Activated T-cell treated with anti-CD3 and anti-CD28 coated beads for 24 hours (primary cell): ENCODE results near the gene EFNA3.
"Not testable (repeated sequence)": the region's sequence is repeated elsewhere in the genome, so short reads cannot be mapped to it uniquely, and the experiment has no call there.

Experiments
- DNase-seq: peaks from one replicate; pipeline ENCODE4 v3.0.0-alpha.2; 2020; ENCODE audit warnings: low read depth

The EFNA3 gene

DNA sequence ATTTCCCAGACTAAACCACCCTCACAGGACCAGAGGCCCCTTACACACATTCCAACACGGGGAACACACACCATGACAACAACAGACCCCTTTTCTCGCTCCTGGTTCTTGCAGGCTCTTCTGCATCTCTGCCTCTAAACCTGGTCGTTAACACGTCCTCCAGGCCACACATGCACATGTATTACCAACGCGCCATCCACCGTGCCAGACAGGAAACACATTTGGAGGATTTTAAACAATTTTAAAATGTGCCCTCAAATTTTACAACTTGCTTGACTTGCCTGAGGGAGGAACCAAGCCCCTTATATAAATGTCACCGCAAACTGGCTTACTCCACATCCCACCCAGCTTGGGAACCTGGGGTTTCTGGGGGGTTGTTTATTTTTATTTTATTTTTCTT, 32.2 kb downstream of the EFNA3 start:
- no peak for DNase-seq

DNA sequence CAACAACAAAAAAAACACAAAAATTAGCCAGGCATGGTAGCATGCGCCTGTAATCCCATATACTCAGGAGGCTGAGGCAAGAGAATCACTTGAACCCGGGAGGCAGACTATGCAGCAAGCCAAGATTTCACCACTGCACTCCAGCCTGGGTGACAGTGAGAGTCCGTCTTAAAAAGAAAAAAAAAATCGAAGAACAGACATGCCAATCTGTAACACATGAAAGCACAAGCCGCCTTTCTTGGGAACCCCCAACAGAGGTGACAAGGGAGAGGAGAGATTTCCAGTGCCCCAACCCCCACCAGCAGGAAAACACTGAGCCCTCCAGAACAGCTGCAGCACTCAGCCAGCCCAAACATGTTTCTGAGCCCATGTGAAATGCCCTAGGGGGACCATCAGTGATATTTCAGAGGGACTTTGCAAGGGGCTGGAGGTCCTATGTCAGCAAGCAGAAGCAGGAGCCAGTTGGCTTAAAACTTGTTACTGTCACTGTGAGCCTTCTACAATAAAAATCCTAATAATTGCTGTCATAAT, 34.9 kb downstream of the EFNA3 start:
- DNase-seq, result no peak

DNA sequence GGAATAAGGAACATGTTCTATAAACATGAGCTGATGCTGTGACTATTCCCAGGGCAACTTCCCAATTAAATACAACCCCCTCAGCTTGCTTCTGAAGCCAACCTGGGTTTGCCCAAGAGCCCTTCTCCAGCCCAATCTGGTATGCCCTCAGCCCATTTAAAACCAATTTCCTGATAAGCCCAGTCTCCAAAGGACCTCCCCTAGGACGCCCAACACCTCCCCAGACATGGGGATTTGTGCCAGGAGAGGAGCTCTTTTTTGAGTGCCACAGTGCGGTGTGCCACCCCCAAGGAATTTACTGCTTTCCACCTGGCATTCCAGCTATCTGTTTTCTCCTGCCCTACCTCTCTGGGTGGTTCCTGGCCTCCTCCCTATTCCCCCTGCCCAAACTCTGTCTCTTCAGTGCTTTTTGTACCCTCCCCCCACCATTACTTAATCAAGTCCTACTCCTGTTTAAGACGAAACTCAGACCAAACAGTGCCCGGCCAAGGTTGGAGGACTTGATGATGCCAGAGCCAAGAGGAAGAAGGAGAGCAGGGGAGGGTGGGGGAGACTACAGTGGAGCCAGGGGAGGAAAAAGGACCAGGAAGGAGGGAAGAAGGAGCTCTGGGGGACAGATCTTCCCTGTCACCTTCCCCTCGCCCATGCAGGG, 37.6 kb downstream of the EFNA3 start:
- no peak for DNase-seq

DNA sequence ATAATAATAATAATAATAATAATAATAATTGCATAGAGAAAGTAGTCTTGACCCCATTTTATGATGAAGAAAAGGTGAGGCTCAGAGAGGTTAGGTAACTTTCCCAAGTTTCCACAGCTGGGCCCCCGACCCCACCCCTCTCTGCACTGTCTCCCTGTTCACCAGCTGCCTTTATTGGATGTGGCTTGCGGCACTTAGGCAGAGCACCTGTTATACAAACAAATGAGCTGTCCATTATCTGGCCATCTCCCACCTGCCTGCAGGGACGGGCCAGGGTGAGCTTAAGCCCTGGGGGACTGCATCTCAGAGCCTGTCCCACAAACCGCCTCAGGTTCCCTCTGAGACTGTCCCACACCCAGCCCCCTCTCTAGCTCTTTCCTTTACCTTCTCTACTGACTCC, 39.0 kb downstream of the EFNA3 start:
- no peak for DNase-seq

DNA sequence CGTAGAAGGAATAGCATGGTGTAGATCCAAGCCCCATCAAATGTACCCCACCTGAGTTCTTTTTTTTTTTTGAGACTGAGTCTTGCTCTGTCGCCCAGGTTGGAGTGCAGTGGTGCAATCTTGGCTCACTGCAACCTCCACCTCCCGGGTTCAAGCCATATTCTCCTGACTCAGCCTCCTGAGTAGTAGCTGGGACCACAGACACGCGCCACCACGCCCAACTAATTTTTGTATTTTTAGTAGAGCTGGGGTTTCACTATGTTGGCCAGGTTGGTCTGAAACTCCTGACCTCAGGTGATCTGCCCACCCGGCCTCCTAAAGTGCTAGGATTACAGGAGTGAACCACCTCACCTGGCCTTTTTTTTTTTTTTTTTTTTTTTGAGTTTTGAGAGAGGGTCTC, 39.5 kb downstream of the EFNA3 start:
- DNase-seq, result not testable (repeated sequence)

DNA sequence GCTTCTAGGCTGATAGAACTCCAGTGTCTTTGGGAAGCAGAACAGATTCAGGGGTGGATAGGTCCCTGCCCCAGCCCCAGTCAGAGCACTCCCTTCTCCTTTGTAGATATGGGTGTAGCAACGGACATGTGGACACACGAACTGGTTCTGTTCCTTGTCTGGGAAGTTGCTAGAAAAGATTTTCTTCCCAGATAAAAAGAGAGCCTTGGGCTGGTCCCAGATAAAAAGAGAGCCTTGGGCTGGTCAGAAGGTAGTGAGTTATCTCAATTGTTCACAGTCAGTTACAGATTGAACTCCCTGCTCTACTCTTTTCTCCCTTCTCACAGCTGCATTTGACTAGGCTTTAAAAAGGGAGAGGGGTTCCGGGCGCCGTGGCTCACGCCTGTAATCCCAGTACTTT, 41.6 kb downstream of the EFNA3 start:
- no peak for DNase-seq

DNA sequence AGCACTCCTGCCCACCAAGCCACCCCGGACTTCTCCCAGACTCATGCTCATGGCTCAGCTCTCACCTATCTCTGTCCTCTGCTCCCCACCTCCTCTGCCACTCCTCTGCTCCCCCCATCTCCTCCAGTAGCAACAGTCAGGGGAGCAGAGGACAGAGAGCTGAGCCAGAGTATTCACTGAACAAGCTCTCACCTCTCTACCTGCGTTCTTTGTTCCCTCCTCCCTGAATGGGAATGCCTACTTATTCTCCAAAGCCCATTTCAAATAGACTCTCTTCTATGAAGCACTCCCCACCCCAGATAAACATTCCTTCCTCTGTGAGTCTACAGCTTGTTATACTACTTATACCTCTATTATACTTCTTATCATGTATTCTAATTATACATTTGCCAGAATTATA, 42.6 kb downstream of the EFNA3 start:
- no peak for DNase-seq

DNA sequence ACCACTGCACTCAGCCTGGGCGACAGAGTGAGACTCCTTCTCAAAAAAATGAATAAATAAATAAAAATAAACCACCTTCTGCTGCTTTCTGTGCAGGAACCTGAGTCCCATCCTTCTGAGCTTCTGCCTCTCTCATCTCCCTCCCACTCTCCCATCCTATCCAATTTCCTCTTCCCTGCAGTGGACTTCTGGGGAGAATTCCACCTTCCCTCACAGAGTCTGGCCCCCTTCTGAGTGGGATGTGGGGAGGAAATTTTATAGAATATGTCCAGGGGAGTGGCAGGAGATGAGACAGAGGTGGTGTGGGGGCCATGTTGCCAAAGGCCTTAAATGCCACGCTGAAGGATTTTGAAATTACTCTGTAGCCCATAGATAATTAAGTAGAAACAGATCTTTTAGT, 43.7 kb downstream of the EFNA3 start:
- no peak for DNase-seq

DNA sequence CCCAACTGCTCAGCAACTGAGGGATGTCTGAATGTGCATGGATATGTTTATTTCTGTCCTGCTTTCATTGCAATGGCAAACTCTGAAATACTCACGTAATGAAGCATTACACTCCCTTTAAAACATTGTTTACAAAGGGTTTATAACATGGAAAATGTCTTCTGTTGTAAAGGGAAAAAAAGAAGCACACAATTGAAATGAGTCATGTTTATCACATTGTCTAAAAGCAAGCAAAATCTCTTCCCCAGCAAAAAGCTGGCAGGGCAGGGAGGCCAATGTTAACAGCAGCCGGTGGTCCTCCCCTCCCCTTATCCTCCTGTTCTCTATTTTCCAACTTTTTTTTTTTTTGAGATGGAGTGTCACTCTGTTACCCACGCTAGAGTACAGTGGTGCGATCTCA, 45.2 kb downstream of the EFNA3 start:
- DNase-seq, result no peak

DNA sequence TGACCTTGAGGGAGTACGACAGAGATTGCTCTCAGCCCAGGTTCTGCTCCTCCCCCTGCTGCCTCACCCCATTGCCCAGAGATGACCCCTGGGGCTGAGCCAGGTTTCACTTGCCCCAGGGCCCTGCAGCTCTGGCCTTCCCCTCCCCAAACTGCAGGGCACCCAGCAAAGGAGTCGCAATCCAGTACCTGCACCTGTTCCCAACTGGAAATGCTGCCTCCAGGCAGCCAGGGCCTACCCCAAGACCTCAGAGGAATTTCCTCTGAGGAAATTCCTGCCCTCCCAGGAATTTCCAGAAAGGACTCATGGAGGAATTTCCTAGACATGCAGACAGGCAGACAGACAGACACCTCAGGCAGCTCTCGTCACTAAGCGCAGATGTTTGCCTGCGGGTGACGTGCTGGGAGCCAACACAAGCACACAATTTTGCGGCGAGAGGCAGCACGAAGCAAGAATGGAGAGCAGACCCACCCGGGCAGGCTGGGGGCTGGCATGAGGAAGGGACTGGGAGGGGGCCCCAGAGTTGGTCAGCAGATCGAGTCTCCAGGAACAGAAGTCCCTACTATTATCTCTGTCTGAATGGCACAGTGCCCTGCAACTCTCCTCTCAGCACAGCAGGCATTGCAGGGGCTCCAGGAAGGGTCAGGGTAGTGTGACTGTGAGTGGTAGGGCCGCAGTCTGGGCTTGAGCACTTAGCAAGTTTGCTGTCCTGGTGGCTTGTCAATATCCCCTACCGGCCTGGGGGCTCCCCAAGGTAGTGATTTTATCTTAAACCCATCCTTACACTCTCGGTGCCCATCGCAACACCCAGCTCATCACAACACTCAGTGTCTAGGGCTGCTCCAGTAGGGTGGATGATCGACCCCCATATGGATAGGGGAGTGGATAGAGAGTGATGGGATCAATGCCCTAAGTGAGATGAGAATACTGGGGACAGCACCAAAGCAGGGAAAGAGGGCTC, 46.1 kb downstream of the EFNA3 start:
- no peak for DNase-seq

DNA sequence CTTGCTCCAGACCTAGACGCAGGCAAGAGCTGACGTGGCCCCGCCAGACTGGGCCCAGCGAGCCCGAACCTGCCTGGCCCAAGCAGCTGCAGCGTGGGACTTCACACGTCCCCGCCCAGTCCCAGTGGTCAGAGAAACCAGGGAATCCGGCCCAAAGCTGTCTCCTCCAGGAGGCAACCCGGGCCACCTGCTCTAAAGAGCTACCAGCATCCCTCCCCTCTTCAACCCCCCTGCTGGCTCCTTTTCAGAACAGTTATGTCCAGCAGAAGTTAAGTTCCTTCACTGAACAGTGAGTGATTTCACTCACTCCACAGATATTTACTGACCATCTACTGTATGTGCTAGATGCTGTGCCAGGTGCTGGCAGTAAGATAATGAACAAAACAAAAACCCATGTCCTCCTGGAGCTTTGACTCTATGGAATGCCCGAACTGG, 46.9 kb downstream of the EFNA3 start:
- DNase-seq, result no peak

DNA sequence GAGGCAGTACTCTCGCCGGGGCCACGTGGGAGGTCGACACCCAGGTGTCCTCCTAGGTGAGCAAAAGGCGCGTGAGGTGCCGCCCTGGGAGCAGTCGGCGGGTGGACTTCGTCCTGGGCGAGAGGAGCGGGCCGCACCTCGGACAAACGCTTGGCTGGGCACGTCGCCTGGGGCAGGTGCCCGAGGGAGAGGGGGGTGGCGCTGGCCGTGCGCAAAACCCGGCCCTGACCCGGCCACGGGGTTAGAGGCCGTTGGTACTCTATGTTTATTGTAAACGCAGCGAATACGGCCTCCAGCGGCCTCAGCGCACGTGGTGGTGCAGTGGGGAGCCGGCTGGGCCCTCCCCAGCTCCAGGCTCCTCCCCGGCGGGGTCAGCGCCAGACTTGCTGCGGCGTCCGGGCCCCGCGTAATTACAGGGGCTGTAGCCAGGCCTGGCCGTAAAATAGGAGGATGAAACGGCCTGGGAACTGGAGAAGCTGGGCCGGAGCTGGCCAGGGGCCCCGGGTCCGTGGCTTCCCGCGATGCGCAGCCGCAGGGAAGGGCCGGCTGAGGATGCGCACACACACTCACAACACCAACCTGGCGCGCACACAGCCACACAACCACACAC, 47.4 kb downstream of the EFNA3 start:
- no peak for DNase-seq

DNA sequence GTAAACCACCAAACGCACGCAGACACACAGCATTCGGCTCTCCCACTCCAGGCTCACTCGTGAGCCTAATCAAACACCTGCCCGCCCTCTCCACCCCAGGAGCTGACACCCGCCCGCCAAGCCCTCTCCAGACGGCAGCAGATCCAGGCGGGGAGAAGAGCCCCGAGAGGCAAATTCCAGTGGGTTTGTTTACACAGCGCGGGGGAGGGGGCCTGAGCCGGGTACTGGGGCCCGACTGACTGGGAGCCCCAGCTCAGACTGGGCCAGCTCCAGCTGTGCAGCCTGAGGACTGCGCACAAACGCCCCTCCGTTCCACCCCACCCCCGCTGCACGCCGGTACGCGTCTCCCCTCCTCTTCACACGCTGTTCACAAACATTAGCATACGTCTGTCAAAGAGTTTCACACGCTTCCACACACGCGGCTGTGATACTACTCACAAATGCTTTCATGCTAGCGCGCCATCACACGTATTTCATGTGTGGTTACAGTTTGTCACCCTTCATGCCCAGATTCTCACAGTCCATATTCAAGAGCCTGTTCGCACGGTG, 48.0 kb downstream of the EFNA3 start:
- DNase-seq, result no peak

DNA sequence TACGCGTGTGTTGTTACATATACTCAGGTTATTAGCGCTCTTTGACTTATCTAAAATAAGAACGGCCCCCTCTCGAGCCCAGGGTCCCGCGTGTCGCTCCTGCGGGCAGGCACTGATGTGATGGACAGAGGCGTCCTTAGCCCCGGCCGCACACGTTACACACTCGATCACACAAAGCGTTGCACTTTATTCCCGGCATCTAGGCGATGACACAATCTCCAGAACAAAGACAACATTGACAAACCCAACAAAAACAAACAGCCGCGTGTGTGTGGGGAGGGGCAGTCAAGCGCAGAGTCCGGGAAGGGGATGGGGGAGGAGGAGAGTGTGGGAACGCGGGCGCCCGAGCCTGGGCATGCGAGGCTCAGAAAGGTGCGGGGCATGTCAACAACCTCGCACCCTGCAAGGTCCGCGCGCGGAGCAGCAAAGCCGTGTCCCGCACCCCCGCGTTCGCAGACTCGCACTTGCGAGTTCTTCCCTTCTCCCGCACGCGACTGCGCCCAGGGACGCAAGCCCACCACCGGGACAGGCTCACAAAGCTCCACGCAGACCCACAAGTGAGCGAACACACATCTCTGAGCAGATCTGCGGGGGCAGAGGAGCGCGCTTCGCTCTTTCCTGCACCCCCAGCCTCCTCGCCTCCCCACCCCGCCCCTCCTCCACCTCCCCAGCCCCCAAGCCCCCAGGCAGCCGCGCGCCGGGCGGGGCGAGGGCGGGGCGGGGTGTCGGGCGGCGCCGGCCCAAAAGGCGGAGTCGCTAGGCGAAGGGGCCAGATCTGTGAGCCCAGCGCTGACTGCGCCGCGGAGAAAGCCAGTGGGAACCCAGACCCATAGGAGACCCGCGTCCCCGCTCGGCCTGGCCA, 48.7 kb downstream of the EFNA3 start, which contains the start of gene EFNA1:
EFNA1 (plus strand) TSS at position 772 of the 862 bp plus-strand sequence. CDS start 102 bp downstream, outside the sequence.
- no peak for DNase-seq

DNA sequence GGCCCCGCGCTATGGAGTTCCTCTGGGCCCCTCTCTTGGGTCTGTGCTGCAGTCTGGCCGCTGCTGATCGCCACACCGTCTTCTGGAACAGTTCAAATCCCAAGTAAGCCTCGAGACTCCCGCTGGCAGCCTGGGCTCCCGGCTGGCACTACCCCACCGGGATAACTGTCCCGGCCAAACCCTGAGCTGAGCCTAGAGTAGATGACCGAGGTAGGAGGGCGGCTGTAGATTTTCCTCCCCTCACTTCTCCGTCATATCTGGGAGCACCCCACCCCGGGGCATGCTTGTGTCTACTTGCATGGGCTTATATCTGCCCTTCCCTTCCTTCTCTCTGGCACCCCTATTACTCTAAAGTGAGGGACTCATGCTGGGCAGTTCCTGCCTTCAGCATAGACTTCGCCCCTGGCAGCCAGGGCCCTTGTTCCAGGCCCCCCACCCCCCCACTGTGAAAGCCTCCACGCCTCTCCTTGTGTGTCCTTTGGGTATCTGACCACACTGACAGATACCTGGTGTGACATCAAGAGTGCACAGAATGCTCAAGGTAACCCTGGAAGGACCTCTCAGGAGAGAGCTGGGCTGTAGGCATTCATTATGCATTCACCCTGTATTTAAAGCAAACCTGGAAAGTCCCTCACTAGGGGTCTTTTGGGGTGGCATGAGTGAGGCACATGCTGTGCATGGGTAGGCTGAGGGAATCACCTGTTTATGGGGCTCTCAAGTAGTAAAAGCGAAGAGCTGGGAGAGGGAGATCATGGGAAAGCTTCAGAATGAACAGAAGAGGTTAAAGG, 49.5 kb downstream of the EFNA3 start:
- DNase-seq, result no peak

DNA sequence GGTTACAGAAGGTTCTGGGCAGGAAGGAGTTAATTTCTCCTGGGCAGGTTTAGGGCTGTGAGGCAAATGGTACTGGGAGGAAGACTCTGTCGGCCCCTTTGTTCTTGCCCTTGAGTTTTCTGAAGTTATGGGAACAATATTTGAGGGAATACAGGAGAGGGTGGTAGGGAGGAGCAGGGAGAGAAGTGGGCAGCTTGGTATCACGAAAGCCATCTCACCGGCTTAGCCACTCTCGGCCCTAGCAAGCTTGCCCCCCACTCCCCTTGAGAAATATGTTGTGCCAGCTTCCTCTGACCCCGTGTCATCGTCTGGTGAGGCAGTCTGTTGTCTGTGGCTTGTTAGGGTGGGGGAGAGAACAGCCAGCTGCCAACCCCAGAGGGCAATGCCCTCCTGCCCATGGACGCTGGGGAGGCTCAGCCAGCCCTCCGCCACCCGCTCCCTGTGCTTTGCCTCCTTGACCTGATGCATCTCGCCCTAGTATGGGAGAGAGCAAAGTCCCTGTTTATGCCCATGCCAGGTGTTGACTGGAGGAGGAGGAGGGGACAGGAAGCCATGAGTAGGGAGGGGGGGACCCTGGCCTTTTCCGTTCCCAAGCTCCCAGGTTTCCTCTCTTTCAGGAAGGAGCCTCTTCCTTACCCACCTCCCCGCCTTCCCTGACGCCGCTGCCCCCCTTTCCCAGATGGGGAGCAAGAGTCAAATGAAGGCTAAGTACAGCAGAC, 50.3 kb downstream of the EFNA3 start:
- DNase-seq, result no peak

DNA sequence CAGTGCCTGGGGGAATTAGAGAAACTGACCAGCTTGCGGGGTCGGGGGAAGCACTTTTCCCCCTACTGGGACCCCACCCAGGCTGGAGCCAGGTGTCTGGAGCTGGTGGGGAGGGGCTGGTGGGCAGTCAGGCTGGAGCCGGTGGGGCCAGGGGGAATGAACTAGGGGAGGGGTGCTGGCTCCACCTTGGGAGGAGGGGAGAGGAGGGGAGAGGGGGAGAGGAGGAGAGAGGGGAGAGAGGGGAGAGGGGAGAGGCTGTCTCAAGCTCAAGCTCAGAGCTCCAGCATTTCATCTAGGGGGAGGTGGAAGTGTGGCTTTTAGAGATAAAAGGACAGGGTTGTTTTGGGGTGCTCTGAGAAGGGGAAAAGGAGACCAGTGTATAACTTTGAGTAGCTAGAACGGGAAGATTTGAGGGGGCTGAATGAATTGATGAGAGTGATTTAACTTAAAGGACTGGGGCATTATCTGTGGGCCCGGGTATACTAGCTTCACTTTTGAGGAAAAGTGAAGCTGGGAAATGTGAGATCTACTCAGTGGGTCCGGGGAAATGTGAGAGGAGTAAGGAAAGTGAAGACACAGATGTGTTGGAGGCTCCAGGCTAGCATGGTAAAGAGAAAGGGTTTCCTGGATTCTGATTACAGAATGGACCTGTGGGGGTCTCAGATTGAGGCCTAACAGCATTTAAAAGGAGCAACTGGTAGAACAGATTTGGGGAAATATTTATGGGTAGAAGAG, 51.8 kb downstream of the EFNA3 start:
- DNase-seq, result no peak

DNA sequence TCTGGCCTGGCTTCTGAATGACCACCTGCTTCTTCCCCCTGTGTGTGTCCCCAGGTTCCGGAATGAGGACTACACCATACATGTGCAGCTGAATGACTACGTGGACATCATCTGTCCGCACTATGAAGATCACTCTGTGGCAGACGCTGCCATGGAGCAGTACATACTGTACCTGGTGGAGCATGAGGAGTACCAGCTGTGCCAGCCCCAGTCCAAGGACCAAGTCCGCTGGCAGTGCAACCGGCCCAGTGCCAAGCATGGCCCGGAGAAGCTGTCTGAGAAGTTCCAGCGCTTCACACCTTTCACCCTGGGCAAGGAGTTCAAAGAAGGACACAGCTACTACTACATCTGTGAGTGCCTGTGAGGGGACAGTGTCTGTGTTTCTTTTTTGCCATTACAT, 52.6 kb downstream of the EFNA3 start:
- no peak for DNase-seq

DNA sequence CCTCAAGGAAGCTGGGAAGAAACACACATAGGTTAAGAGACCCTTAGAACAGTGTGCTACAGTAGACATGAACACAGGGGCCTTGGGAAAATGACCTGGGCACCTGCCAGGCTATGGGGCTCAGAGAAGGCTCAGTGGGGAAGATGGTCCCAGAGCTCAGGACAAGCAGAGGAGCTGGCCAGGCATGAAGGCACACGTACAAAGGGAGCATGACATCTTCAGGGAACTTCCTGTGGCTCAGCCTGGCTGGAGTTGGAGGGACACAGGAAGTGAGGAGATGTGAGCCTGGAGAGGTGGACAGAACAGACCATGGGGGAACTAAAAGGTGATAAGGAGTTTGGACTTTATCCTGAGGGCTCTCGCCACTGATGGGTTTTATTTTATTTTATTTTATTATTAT, 53.2 kb downstream of the EFNA3 start:
- no peak for DNase-seq
